Endothelial cell of umbilical vein (primary cell): ENCODE data around the gene MRPL33. TPM values are rescaled to one million over a fixed set of nuclear protein-coding genes. Genes with fewer than 3 reads are reported as not detected.

Experiments used
- BruUV-seq: library from RNA; stranded (reverse); fragments of 400-500 nt; replicated peaks from 2 replicates; lab custom pipeline; 2021; lab: Mats Ljungman, UMichigan
- CTCF ChIA-PET: fragments of 300-600, 350-600 bp; sonication (Branson Sonifier 250); formaldehyde crosslinking; loops from one replicate; lab custom pipeline; 2021; ENCODE audit warnings: antibody characterized with exemption, inconsistent platforms; lab: Charles Lee
- POLR2A ChIA-PET: fragments of 300-600, 350-600 bp; sonication (Branson Sonifier 250); formaldehyde crosslinking; loops from one replicate; lab custom pipeline; 2021; ENCODE audit warnings: antibody characterized with exemption, inconsistent platforms; lab: Charles Lee
- DNase-seq: peaks from one replicate; pipeline ENCODE4 v3.0.0-alpha.2; 2011; ENCODE audit warnings: low read depth, low spot score
- FAIRE-seq: peaks from 2 replicates; lab custom pipeline; 2011; peaks lifted over from hg19 to GRCh38; lab: Jason Lieb, UNC
- H2AFZ ChIP-seq: 2 replicates; pipeline ENCODE4 v1.6.0; 2012; ENCODE audit warnings: low read depth, low read length, control low read depth, inconsistent platforms
- H3K27ac ChIP-seq: 2 replicates; pipeline ENCODE4 v1.5.1; 2011; ENCODE audit warnings: low read depth, mild to moderate bottlenecking, control low read depth, low read length, moderate library complexity; ENCODE audit not compliant: insufficient read depth
- H3K27me3 ChIP-seq, 2 experiments: 2 replicates each; pipeline versions ENCODE4 v1.6.0 to v1.6.1; 2011; ENCODE audit warnings: low read length in 2 of 2, mixed read lengths in 1 of 2; ENCODE audit not compliant: control insufficient read depth in 2 of 2, insufficient read depth in 2 of 2
- H3K36me3 ChIP-seq, 2 experiments: 2 replicates in 1 of 2; 3 replicates in 1 of 2; pipeline ENCODE4 v1.5.1; 2011; ENCODE audit warnings: low read length in 2 of 2, mild to moderate bottlenecking in 1 of 2, moderate library complexity in 1 of 2; ENCODE audit not compliant: control insufficient read depth in 2 of 2, insufficient read depth in 2 of 2; ENCODE audit errors: extremely low read depth in 1 of 2
- H3K4me1 ChIP-seq: 3 replicates; pipeline ENCODE4 v1.5.1; 2011; ENCODE audit warnings: mild to moderate bottlenecking, low read length; ENCODE audit not compliant: control insufficient read depth, insufficient read depth; ENCODE audit errors: extremely low read depth
- H3K4me2 ChIP-seq: 2 replicates; pipeline ENCODE4 v1.6.1; 2011; ENCODE audit warnings: low read length, control low read depth, mixed read lengths; ENCODE audit not compliant: insufficient read depth
- H3K4me3 ChIP-seq, 3 experiments: fragments of 200-600 bp in 1 of 3; sonication (generic), shearing (Covaris generic) in 1 of 3; replicated peaks in 1 of 3; 2 replicates each; pipeline ENCODE4 v1.5.1; 2011 to 2016; ENCODE audit warnings: control low read depth in 3 of 3, low read length in 3 of 3, mild to moderate bottlenecking in 2 of 3, inconsistent platforms in 1 of 3, low read depth in 1 of 3, moderate library complexity in 1 of 3; ENCODE audit not compliant: insufficient read depth in 1 of 3
- H3K79me2 ChIP-seq: 2 replicates; pipeline ENCODE4 v1.6.0; 2012; ENCODE audit warnings: low read length, inconsistent platforms; ENCODE audit not compliant: control insufficient read depth, insufficient read depth
- H3K9ac ChIP-seq: replicated peaks from 2 replicates; pipeline ENCODE3; 2011; ENCODE audit warnings: low read length, control low read depth; ENCODE audit not compliant: insufficient read depth; ENCODE audit errors: extremely low read depth
- H3K9me1 ChIP-seq: replicated peaks from 3 replicates; pipeline ENCODE4 v1.6.0; 2011; ENCODE audit warnings: mild to moderate bottlenecking, low read length; ENCODE audit not compliant: control insufficient read depth, insufficient read depth; ENCODE audit errors: extremely low read depth
- H3K9me3 ChIP-seq: replicated peaks from 2 replicates; pipeline ENCODE4 v1.5.1; 2012; ENCODE audit warnings: low read length, inconsistent platforms; ENCODE audit not compliant: control insufficient read depth, insufficient read depth
- H4K20me1 ChIP-seq: replicated peaks from 2 replicates; pipeline ENCODE3; 2011; ENCODE audit warnings: mild to moderate bottlenecking, low read length; ENCODE audit not compliant: control insufficient read depth, insufficient read depth; ENCODE audit errors: extremely low read depth
- CTCF ChIP-seq, 2 donors: IDR thresholded peaks; 1 replicate in 1 of 2; 2 replicates in 1 of 2; pipeline ENCODE4 v1.5.1; 2011; ENCODE audit warnings: low read length in 2 of 2, mild to moderate bottlenecking in 2 of 2, moderate library complexity in 2 of 2, control low read depth in 1 of 2, inconsistent platforms in 1 of 2, low read depth in 1 of 2; ENCODE audit not compliant: insufficient read depth in 1 of 2; ENCODE audit errors: extremely low read depth in 1 of 2
- EZH2 ChIP-seq: IDR thresholded peaks from 2 replicates; pipeline ENCODE4 v1.6.1; 2012; ENCODE audit warnings: borderline replicate concordance, low read depth, mild to moderate bottlenecking, moderate library complexity, low read length, inconsistent platforms; ENCODE audit not compliant: severe bottlenecking
- FOS ChIP-seq: IDR thresholded peaks from 2 replicates; pipeline ENCODE4 v1.6.1; 2011; ENCODE audit warnings: mild to moderate bottlenecking, low read length, moderate library complexity, borderline replicate concordance; ENCODE audit not compliant: insufficient read depth
- GATA2 ChIP-seq: IDR thresholded peaks from 2 replicates; pipeline ENCODE4 v1.7.0; 2011; ENCODE audit warnings: low read depth, mild to moderate bottlenecking, moderate library complexity, mixed read lengths, low read length; ENCODE audit not compliant: insufficient read length, insufficient read depth
- JUN ChIP-seq: IDR thresholded peaks from 2 replicates; pipeline ENCODE4 v1.6.1; 2011; ENCODE audit warnings: borderline replicate concordance, low read depth; ENCODE audit not compliant: insufficient read length, insufficient read depth
- MYC ChIP-seq: IDR thresholded peaks from one replicate; pipeline ENCODE4 v1.6.1; 2011; ENCODE audit warnings: mild to moderate bottlenecking, low read depth, low read length
- POLR2A ChIP-seq: IDR thresholded peaks from 2 replicates; pipeline ENCODE4 v1.6.1; 2012; ENCODE audit warnings: low read depth, mild to moderate bottlenecking, control low read depth, low read length
- POLR2AphosphoS5 ChIP-seq: IDR thresholded peaks from 2 replicates; pipeline ENCODE4 v1.6.1; 2012; ENCODE audit warnings: low read depth, mild to moderate bottlenecking, control low read depth, low read length, moderate library complexity; ENCODE audit not compliant: insufficient read depth
- dilution Hi-C: fragments of 300-500 bp; cut with MboI; formaldehyde crosslinking; loops from one replicate; pipeline ENCODE4 v1.15.0; 2019; ENCODE audit warnings: low sequenced_read_pairs; ENCODE audit not compliant: extremely low pct_ligation_motif_present
- intact Hi-C: fragments of 100-400 bp; cut with micrococcal nuclease; formaldehyde crosslinking; loops from one replicate; pipeline ENCODE4 v1.10.0; 2022
- polyA plus RNA-seq, 4 experiments: library from polyadenylated mRNA; depleted of rRNA in 3 of 4; stranded (reverse) in 3 of 4; unstranded in 1 of 4; fragments of >200 nt; gene quantifications; 2 replicates each; pipeline versions ENCODE4 v1.2.1 to v1.2.3, GENCODE V29; 2011 to 2012; ENCODE audit warnings: missing spikeins in 1 of 4
- total RNA-seq: library from RNA; stranded (reverse); gene quantifications from 2 replicates; pipeline ENCODE4 v1.2.3, GENCODE V29; 2021
- TF ChIP-seq, protein P1 (sequence below): IDR thresholded peaks from 2 replicates; pipeline ENCODE4 v1.6.1; 2011; ENCODE audit not compliant: insufficient read depth, insufficient read length

The MRPL33 gene
- total and polyA plus RNA-seq, 2 donors (not counting 3 experiments of a cell fraction or from before 2014, with no cell fraction given), result 36.1 to 97.4 TPM

DNA sequence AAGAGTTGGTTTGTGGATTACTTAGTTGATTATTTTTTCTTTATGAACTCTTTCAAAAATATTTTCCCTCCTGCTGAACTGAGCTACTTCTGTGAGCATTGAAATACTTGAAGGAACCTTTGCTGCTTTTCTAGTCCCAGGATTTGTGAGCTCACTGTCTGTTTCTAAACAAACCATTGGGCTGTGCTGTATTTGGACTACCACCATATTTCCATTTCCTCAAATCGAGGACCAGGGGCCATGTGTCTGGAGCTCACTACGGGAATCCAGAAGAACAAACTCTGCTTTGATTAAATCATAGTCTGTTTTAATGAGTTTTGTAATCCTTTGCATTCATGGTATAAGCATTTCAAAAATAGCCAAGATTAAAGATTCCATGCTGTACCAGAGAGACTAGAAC, 1.3 kb downstream of the MRPL33 start:
- peaks cover 56% of the 10 kb centered on the region for H3K79me2 ChIP-seq
- peak overlapping the region; percentile 17 to 95 (median 91) for H3K4me3 ChIP-seq
- no peak overlapping the region for H2AFZ ChIP-seq
- peak overlapping the region; percentile 97 for H3K9ac ChIP-seq
- ChIA-PET CTCF (interaction anchor here (0.7 to 1.9 kb wide), 12 partner anchors 11 to 680 kb away, joined by 3 to 10 read pairs (median 4); no protein-coding TSS in a partner anchor), POLR2A (interaction anchor here (0.7 kb wide), 1 partner anchor 38 kb away, joined by 3 read pairs; no protein-coding TSS in a partner anchor)
- FAIRE-seq (no peak), DNase-seq (peak; percentile 24)
- peak overlapping the region; percentile 90 for H3K27ac ChIP-seq
- no peaks in the 10 kb centered on the region for H4K20me1 ChIP-seq
- TF ChIP-seq FOS (no peak), CTCF (IDR thresholded peaks at IDR 0.05; ENCODE audit: extremely low read depth in 1 of 2, insufficient read depth in 1 of 2, low read depth in 1 of 2, low read length in 2 of 2) (no peak), POLR2A (no peak), POLR2AphosphoS5 (no peak), GATA2 (no peak), MYC (no peak), EZH2 (no peak), JUN (no peak)
- TF ChIP-seq, protein P1, sequence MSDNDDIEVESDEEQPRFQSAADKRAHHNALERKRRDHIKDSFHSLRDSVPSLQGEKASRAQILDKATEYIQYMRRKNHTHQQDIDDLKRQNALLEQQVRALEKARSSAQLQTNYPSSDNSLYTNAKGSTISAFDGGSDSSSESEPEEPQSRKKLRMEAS, result no peak
- no TSS peak for BruUV-seq
- peaks cover 25% of the 10 kb centered on the region for H3K4me1 ChIP-seq
- peak overlapping the region; percentile 98 for H3K4me2 ChIP-seq
- H3K27me3 ChIP-seq, result no peaks in the 10 kb centered on the region
- H3K36me3 ChIP-seq, result peaks cover 0 to 3% of the 10 kb centered on the region in 2 experiments
- dilution Hi-C loops (no loop called here), intact Hi-C loops (loop anchor here (10.0 kb wide), 1 partner anchor 502 kb away; no protein-coding TSS in a partner anchor)
- H3K9me3 ChIP-seq, result no peaks in the 10 kb centered on the region
- H3K9me1 ChIP-seq, result no peaks in the 10 kb centered on the region
